MM.1S (cell line): ENCODE data around the gene CACNA1C.

ENCODE experiments used
- CTCF ChIP-seq: fragments of 300-600 bp; sonication (generic); IDR thresholded peaks from 2 replicates; pipeline ENCODE4 v1.5.1; 2016; ENCODE audit warnings: antibody characterized with exemption, low read length, mixed read lengths
- EZH2 ChIP-seq: fragments of 300-600 bp; sonication (generic); optimal IDR thresholded peaks from 2 replicates; pipeline ENCODE3; 2017; ENCODE audit warnings: low read depth, mild to moderate bottlenecking, antibody characterized with exemption, low read length, mixed read lengths
- EZH2phosphoT487 ChIP-seq: fragments of 300-600 bp; sonication (generic); IDR thresholded peaks from 2 replicates; pipeline ENCODE4 v1.6.1; 2018; ENCODE audit warnings: antibody characterized with exemption, low read length

GRCh38 chr12:2355198-2355597, 302.4 kb downstream of the CACNA1C start:
- no peak for TF ChIP-seq CTCF
- no peak for TF ChIP-seq EZH2phosphoT487
- TF ChIP-seq EZH2: no peak
